KMS-11 (cell line): Measurements from ENCODE around the gene SEMA3A.
"Not testable (repeated sequence)": the region's sequence is repeated elsewhere in the genome, so short reads cannot be mapped to it uniquely, and the experiment has no call there.

Source experiments
- H2AFZ ChIP-seq: fragments of 200-600 bp; sonication (generic); 2 replicates; pipeline ENCODE4 v1.6.1; 2016; ENCODE audit warnings: antibody characterized with exemption, mixed run types, low read depth
- H3K27ac ChIP-seq: fragments of 200-600 bp; sonication (generic); 2 replicates; pipeline ENCODE4 v1.6.1; 2016; ENCODE audit warnings: mild to moderate bottlenecking, mixed run types
- H3K27me3 ChIP-seq: fragments of 200-600 bp; sonication (generic); 2 replicates; pipeline ENCODE4 v1.6.1; 2017; ENCODE audit warnings: mild to moderate bottlenecking, low read depth, mixed run types, moderate library complexity; ENCODE audit not compliant: insufficient read depth
- H3K36me3 ChIP-seq: fragments of 200-600 bp; sonication (generic); 2 replicates; pipeline ENCODE4 v1.6.1; 2017; ENCODE audit warnings: mild to moderate bottlenecking, mixed run types; ENCODE audit not compliant: insufficient read depth
- H3K4me1 ChIP-seq: fragments of 200-600 bp; sonication (generic); 2 replicates; pipeline ENCODE4 v1.6.1; 2016; ENCODE audit warnings: mild to moderate bottlenecking, low read depth, mixed run types; ENCODE audit not compliant: poor library complexity, severe bottlenecking
- H3K4me2 ChIP-seq: fragments of 200-600 bp; sonication (generic); 2 replicates; pipeline ENCODE4 v1.7.0; 2016; ENCODE audit warnings: mild to moderate bottlenecking, mixed run types
- H3K4me3 ChIP-seq: fragments of 200-600 bp; sonication (generic); IDR thresholded peaks from 2 replicates; pipeline ENCODE4 v1.6.1; 2017; ENCODE audit warnings: low read depth, low read length, mixed read lengths; ENCODE audit not compliant: insufficient read depth
- H3K79me2 ChIP-seq: fragments of 200-600 bp; sonication (generic); 2 replicates; pipeline ENCODE4 v1.6.1; 2016; ENCODE audit warnings: low read depth, mixed run types; ENCODE audit not compliant: insufficient read depth
- H3K9ac ChIP-seq: fragments of 200-600 bp; sonication (generic); 2 replicates; pipeline ENCODE4 v1.6.1; 2016; ENCODE audit warnings: mild to moderate bottlenecking, mixed run types
- H4K20me1 ChIP-seq: fragments of 200-600 bp; sonication (generic); 2 replicates; pipeline ENCODE4 v1.6.1; 2016; ENCODE audit warnings: mild to moderate bottlenecking, mixed run types; ENCODE audit not compliant: insufficient read depth
- TF ChIP-seq, protein P1 (sequence below): fragments of 200-600 bp; sonication (generic); conservative IDR thresholded peaks from 2 replicates; pipeline ENCODE4 v1.6.1; 2017; ENCODE audit warnings: low read depth, mild to moderate bottlenecking, antibody characterized with exemption, low read length, moderate library complexity, mixed read lengths

Gene SEMA3A

DNA sequence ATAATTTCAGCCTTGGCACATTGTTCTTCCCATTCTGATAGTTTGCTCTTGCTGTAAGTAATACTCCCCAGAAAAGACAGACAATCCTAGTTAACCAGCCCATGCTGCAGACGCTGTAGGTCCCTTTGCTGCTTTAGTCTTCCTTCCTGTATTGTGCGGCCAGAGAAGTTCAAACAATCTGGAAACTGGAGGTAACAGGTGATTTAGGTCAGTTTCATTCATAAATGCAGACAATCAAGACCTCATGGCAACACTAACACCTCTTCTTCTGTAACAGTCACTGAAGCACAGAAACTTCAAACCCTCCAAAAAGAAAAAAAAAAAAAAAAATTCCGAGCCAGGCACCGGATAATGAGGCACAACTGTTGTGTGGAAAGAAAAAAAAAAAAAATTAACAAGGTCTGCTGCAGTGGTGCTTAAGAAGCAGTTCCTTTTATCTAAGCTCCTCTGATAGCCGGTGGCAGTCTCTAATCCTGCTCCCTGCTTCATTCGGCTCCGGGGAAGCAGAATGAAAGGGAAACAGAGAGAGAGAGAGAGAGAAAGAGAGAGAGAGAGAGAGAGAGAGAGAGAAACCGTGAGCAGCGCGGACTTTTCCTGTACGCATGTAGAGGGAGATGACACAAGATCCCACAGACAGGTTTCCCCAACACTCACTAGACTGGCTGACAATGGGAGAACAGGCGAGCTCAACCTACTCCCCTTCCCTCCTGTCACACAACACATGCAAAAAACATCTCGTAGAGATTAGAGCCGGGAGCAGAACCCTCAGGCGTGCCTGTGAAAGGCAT is at the start of gene SEMA3A:
TSS of gene SEMA3A (minus strand) at position 306 of the 788 bp plus-strand sequence. CDS start at position 103, 203 bp downstream.
- H3K79me2 ChIP-seq, result no peaks in the 10 kb centered on the region
- peak within 1 kb of the TSS; percentile 37; the same call in 1 of the 2 replicates for H3K27ac ChIP-seq
- no peaks in the 10 kb centered on the region for H4K20me1 ChIP-seq
- H3K9ac ChIP-seq, result peak within 1 kb of the TSS; percentile 53; the same call in 1 of the 2 replicates
- TF ChIP-seq, protein P1, sequence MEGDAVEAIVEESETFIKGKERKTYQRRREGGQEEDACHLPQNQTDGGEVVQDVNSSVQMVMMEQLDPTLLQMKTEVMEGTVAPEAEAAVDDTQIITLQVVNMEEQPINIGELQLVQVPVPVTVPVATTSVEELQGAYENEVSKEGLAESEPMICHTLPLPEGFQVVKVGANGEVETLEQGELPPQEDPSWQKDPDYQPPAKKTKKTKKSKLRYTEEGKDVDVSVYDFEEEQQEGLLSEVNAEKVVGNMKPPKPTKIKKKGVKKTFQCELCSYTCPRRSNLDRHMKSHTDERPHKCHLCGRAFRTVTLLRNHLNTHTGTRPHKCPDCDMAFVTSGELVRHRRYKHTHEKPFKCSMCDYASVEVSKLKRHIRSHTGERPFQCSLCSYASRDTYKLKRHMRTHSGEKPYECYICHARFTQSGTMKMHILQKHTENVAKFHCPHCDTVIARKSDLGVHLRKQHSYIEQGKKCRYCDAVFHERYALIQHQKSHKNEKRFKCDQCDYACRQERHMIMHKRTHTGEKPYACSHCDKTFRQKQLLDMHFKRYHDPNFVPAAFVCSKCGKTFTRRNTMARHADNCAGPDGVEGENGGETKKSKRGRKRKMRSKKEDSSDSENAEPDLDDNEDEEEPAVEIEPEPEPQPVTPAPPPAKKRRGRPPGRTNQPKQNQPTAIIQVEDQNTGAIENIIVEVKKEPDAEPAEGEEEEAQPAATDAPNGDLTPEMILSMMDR, result no peak
- no peaks in the 10 kb centered on the region for H3K4me1 ChIP-seq
- H2AFZ ChIP-seq, result peak within 1 kb of the TSS; percentile 53; the same call in 1 of the 2 replicates
- no peaks in the 10 kb centered on the region for H3K27me3 ChIP-seq
- no peaks in the 10 kb centered on the region for H3K36me3 ChIP-seq
- H3K4me3 ChIP-seq, result no peak within 1 kb of the TSS
- H3K4me2 ChIP-seq, result peak within 1 kb of the TSS; percentile 52; the same call in 1 of the 2 replicates

DNA sequence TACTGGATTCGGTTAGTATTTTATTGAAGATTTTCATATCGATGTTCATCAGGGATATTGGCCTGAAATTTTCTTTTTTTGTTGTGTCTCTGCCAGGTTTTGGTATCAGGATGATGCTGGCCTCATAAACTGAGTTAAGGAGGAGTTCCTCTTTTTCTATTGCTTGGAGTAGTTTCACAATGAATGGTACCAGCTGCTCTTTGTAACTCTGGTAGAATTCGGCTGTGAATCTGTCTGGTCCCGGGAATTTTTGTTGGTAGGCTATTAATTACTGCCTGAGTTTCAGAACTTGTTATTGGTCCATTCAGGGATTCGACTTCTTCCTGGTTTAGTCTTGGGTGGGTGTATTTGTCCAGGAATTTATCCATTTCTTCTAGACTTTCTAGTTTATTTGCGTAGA is 48.4 kb upstream of the SEMA3A start:
- H3K4me1 ChIP-seq, H2AFZ ChIP-seq, H3K9ac ChIP-seq, H3K4me2 ChIP-seq, H3K36me3 ChIP-seq, H3K4me3 ChIP-seq, H3K27ac ChIP-seq, H3K27me3 ChIP-seq, H3K79me2 ChIP-seq, H4K20me1 ChIP-seq: not testable (repeated sequence)

DNA sequence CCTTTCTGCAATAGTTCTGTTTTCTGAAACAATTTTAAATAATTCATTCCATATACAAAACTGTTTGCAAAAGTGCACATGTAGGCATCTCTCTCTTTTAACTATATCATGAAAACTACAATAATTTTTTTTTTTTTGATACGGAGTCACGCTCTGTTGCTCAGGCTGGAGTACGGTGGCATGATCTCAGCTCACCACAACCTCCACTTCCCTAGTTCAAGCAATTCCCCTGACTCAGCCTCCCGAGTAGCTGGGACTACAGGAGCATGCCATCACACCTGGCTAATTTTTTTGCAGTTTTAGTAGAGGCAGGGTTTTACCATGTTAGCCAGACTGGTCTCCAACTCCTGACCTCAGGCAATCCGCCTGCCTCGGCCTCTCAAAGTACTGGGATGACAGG is 44.0 kb upstream of the SEMA3A start:
- Histone ChIP-seq H3K4me2 (no peak overlapping the region), H3K27me3 (no peaks in the 10 kb centered on the region), H2AFZ (no peak overlapping the region), H3K9ac (no peak overlapping the region), H3K4me1 (no peaks in the 10 kb centered on the region), H4K20me1 (no peaks in the 10 kb centered on the region), H3K79me2 (no peaks in the 10 kb centered on the region), H3K27ac (no peak overlapping the region), H3K4me3 (no peak overlapping the region), H3K36me3 (no peaks in the 10 kb centered on the region)
- TF ChIP-seq, protein P1, result no peak

DNA sequence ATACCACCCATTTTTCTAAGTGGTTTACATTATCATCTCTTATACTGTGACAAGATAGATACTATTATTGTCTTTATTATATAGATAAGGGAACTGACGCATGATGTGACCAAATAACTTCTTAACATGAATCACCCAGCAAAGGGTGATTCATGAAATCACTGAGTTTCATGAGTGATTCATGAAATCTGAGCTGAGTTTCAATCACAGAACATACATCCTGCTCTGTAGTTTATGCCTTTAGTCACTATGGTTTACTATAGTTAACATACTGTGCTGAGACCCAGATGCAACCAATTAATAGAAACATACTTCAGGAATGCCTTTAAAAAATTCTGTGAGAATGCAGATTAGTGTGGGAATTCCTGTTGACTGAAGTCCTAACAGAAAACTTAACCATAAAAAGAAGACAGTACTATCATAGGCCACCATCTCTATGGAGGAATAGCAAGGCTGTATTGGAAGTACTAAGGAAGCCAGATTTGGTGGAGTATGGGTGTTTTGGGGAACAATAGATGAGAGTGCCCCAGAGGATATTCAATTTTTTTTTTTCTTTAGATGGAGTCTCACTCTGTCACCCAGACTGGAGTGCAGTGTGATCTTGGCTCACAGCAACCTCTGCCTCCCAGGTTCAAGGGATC is 43.1 kb upstream of the SEMA3A start:
- Histone ChIP-seq H3K27me3 (no peaks in the 10 kb centered on the region), H3K36me3 (no peaks in the 10 kb centered on the region), H3K27ac (no peak overlapping the region), H3K4me2 (no peak overlapping the region), H3K9ac (no peak overlapping the region), H2AFZ (no peak overlapping the region), H3K4me3 (no peak overlapping the region), H4K20me1 (no peaks in the 10 kb centered on the region), H3K79me2 (no peaks in the 10 kb centered on the region), H3K4me1 (no peaks in the 10 kb centered on the region)
- TF ChIP-seq, protein P1, result no peak

DNA sequence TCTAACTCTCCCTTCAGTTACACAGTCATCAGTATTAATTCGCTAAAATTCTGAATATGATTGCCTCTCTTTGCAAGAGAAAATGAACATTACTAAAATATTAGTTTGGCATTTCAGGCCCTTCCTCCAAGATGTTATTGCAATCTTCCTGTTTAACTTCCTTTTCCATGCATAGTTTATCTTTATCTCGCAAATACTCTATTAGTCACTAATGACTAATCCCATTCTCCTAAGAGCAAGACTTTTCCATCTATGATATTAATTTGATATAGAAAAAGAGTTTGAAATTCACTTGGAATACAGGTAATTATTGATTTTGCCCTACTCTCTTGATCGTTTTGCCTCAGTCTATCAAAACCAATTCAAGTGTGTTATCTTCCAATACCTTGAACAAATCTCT is 41.8 kb upstream of the SEMA3A start:
- no peak overlapping the region for H2AFZ ChIP-seq
- no peak overlapping the region for H3K9ac ChIP-seq
- H3K27ac ChIP-seq, result no peak overlapping the region
- no peaks in the 10 kb centered on the region for H3K79me2 ChIP-seq
- H3K4me2 ChIP-seq, result no peak overlapping the region
- no peaks in the 10 kb centered on the region for H4K20me1 ChIP-seq
- H3K27me3 ChIP-seq, result no peaks in the 10 kb centered on the region
- no peaks in the 10 kb centered on the region for H3K4me1 ChIP-seq
- no peaks in the 10 kb centered on the region for H3K36me3 ChIP-seq
- no peak overlapping the region for H3K4me3 ChIP-seq
- TF ChIP-seq, protein P1, result no peak
